Smooth muscle cell of trachea (primary cell): ENCODE measurements around the gene GSK3B. TPM values are rescaled to one million over a fixed set of nuclear protein-coding genes. Genes with fewer than 3 reads are reported as not detected.

Source experiments
- total RNA-seq: library from RNA; depleted of rRNA; stranded (reverse); fragments of >200 nt; gene quantifications from 2 replicates; pipeline ENCODE4 v1.2.1, GENCODE V29; 2014

Gene GSK3B
- 33.7 and 47.3 TPM in 2 replicates for total RNA-seq

DNA sequence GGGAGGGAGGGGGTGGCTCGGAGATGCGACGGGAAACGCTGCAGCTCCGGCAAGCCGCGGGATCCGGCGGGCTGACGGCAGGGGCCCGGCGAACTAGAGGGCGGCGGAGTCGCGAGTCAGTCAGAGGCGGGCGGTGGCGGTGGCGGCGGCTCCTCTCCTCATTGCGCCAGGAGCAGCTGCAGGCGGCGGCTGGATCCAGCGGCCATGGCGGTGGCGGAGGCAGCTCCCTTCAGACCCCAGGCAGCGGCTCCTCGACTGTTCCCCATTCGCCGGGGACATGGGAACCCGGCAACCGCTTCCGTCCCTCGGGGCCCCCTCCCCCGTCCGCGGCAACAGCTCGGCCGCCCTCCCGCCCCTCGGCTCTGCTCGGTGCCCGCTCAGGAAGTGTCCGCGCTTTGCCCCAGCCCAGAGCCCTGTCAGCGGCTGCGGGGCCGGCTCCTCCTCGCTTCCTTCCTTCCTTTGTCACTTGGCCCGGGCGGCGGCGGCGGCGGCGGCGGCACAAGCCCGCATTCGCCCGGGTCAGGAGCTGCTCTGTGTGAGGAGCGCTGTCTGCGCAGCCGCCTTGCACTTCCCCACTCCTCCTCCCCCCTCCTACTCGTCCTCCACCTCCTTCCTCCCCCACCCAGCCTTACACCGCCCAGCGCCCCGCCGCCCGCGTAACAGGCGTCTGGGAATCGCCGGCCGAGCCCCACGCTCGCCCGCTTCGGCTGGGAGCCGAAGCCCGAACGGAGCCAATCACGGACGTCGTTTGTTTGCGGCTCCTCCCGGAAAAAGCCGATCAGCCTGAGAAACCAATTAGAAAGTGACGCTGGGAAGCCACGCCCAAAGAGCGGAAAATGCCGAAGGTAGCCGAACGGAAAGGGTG, at the start of gene GSK3B:
Gene GSK3B (minus strand): TSS at position 537 of the 865 bp plus-strand sequence. CDS start 1,013 bp downstream, outside the sequence.

GRCh38 chr3:119781330-119782198, 312.7 kb downstream of the GSK3B start, which contains the start of gene NR1I2:
Gene NR1I2, plus strand, starts transcription at chr3:119782101.

Other genes with a start within 250 kb of the GSK3B start
- 0.44 and 0.50 TPM in 2 replicates for gene GPR156, start 190.8 kb upstream of the GSK3B start, total RNA-seq